D341Med (cell line): ENCODE data around the gene EML2.
A peak's percentile ranks its signal among the peaks of the same experiment; 100 is the strongest.
"Not testable (repeated sequence)": the region's sequence is repeated elsewhere in the genome, so short reads cannot be mapped to it uniquely, and the experiment has no call there.

Experiments
- DNase-seq: peaks from one replicate; pipeline ENCODE4 v3.0.0; 2012; ENCODE audit warnings: low spot score

EML2 gene

DNA sequence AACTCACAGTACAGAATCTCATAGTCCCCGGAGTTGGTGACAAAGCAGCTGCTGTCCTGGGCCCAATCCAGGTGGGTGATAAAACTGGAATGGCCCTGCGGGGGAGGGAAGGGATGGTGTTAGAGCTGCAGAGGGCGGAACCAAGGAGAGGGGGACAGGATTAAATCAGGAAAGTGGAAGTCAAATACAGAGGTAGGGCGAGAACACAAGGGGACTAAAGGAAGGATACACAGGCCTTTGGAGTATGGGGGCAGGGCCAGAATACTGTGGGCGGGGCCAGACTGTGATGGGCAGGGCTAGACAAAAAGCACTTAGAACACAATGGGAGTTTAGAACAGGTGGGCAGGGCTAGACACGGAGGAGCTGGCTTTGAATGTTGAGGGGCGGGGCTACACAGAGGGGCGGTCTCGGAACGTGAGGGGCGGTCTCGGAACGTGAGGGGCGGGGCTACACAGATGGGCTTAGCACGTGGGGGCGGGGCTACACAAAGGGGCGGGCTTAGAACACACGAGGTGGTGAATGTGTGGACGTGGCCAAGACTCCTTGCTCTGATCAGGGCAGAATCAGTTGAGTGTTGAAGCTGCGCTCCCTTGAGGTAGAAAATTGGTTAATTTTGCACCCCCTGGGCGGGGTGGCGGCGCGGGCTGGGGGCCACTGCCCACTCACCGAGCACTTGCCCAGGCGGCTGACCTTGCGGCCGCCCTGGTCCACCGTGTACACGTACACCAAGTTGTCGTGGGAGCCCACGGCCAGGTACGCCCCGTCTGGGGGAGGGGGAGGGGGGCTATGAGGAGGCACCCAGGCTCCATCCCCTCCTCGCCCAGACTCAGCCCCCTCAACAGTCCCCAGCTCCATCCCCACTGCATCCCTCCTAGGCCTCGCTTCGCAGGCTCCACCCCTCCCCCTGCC is 23.1 kb downstream of the EML2 start:
- peak; percentile 94 for DNase-seq

DNA sequence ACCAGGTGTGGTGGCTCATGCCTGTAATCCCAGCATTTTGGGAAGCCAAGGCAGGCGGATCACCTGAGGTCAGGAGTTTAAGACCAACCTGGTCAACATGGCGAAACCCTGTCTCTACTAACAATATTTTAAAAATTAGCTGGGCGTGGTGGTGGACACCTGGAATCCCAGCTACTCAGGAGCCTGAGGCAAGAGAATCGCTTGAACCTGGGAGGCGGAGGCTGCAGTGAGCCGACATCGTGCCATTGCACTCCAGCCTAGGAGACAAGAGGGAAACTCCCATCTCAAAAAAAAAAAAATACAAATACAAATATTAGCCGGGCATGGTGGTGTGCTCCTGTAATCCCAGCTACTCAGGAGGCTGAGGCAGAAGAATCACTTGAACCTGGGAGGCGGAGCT is 24.1 kb downstream of the EML2 start:
- not testable (repeated sequence) for DNase-seq

DNA sequence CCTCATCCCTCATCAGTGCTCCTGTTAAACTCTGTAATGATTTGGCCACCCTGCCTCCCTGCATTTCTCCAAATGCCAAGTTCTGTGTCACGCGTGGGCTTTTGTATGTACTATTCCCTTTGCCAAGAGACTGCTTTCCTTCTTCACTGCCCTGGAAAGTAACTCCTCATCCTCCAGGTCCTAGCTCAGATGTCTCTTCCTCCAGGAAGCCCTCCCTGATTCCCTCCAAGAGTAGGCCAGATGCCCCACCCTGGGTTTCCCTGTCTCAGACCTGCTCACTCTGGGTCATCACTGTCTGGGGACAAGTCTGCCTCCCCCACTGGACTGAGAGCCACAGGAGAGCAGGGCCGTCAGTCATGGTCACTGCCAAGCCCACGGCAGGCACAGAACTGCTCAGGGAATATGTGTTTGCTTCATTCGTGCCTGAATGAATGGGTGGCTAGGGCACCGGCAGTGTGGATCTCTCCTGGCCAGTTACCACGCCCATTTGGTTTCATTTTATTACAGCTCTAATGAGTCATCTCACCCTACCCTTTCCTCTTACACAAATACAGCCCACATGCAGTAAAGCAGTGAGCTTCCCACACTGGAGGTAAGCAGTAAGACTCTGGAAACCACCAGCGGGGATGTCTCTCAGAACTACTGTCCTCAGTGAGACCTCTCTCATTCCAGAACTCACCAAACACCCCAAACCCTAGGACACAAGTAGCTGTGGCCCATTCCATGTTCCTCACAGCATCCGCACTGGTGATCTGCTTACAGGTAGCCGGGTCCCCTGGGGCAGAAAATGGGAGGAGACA is 25.1 kb downstream of the EML2 start:
- no peak for DNase-seq

DNA sequence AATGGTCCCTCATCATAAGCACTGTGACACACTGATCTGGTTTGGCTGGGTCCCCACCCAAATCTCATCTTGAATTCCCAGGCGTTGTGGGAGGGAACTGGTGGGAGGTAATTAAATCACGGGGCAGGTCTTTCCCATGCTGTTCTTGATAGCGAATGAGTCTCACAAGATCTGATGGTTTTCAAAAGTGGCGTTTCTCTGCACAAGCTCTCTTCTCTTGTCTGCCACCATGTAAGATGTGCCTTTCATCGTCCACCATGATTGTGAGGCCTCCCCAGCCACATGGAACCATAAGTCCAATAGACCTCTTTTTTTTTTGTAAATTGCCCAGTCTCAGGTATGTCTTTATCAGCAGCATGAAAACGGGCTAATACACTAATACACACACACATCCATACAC is 30.2 kb downstream of the EML2 start:
- no peak for DNase-seq

DNA sequence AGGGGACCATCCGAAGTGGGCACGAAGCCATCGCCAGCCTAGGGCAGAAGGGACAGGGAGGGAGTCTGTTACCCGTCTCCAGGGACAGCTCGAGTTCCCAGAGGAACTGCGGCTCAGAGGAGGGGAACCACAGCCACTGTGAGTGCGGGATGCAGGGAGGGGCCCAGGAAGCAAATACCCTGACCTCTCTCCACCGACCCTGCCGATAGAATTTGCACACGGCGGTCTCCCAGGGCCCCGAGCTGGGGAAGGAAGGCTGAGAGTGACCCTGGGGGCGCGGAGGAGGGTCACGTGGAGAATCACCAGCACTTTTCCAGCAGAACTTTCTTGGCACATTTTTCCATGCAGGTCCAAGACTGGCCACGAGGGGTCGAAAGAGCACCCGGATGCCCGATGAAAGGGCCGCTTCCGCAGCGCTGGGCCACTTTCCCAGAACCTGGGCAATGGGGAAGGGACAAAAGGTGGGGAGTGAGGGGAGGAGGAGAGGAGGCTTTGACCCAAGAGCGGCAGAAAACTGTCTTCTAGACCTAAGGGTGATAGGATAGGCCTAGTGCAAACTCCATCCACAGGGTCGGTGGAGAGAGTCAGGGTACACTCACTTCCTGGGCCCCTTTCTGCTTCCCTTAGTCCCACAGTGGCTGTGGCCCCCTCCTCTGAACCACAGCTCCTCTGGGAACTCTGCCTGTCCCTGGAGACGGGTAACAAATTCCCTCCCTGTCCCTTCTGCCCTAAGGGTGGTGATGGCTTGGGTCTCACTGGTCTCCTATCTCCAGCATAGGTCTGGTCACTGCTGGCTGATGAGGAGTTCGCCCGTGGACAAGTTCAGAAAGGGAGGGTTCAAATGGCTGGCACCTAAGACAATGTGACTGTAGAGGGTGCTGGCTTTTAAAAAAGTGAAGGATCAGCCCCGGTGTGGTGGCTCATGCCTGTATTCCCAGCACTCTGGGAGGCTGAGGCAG is 31.8 kb downstream of the EML2 start:
- DNase-seq, result peak; percentile 86

DNA sequence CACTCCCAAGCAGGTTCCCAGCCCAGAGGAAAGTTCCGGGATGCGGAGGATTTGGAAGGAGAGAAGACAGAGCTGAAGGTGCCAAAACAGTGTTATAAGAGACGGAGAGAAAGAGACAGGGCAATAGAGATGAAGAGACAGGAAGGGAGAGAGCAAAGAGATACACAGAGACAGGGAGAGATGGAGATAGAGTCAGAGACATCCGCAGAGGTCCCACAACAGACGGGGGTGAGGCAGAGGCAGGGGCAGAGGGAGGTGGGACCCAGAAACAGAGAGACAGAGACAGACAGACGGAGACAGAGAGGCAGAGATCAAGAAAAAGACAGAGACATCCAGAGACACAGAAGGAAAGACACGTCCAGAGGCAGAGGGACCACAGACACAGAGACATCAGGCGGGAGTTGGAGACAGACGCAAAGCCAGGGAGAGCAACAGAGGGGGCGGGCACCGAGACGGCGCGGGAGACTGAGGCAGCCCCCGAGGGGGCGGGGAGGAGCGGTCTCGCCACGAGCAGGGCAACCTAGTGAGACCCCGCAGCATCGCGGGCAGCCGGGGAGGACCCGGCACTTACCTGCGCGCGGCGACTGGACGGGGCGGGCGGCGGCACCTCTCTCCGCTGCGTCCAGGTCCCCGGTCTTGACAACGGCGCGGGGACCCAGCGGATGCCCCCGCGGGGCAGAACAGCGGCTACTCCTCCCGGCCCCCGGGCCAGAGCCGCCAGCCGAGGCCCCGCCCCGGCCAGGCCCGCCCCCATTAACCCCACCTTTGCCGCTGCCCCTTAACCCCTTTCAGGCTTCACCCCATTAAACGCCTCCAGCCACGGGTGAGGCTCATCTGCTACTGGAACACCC is 37.4 kb downstream of the EML2 start, which contains the start of gene GPR4:
Gene GPR4, minus strand, starts transcription at position 689 of the 851 bp plus-strand sequence. CDS start 10,346 bp downstream, outside the sequence.
- DNase-seq, result no peak

DNA sequence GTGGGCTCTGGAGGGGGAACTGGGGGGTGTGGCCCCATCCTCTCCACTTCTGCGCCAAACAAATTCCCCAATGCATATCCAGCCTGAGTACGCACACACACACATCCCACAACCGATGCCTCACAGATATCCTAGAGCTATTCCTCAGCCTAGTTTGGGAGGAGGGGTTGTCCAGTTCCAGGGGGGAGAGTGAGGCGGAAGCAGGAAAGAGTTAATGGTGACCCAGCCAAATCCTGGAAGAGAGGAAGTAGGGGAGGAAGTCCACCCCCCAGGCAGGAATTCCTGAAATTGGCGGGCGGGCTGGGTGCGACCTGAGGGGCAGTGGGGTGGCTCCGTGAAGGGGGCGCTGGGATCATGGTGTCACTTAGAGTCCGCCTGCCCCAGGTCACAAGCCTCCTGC is 38.1 kb downstream of the EML2 start:
- DNase-seq, result no peak

DNA sequence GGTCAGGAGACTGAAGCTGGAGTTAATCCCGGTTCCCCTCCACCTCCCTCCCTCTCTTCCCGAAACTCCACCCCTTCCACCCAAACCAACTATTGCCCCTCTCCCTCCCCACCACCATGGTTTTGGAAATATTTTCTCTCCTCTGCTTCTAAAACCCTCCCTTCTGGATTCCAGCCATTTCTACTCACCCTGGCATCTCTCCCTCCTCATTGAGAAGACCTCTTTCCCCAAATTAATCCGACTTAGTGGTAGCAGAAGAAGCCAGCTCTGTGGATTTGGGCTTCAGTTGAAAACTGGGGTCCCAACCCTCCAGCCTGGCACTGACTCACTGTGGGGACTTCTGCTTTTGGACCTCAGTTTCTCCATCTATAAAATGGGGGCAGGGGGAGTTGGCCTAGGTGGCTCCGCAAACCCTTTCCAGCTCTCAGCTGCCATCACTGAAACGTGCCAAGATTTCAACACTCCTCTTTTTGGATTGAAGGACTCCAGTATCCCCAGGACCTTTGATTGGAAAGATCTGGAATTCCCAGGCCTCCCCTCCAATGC is 38.8 kb downstream of the EML2 start:
- no peak for DNase-seq

DNA sequence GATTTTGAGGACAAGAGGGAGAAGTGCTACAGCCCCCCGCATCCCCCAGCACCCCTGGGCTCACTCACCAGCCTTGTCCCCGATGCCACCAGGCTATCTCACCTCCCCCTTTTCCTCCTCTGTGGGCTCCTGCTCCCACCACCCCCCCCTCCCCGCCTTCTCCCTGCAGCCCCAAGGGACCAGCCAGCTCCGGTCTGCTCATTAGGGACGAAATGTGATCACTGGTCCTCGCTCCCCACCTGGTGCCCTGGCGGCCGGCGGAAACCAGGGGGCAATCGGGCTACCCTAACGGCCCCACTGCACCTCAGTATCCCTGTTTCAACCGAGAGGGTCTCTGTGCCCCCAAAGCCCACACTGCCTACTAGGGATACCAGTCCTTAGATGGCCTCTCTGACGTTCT is 39.9 kb downstream of the EML2 start:
- no peak for DNase-seq

DNA sequence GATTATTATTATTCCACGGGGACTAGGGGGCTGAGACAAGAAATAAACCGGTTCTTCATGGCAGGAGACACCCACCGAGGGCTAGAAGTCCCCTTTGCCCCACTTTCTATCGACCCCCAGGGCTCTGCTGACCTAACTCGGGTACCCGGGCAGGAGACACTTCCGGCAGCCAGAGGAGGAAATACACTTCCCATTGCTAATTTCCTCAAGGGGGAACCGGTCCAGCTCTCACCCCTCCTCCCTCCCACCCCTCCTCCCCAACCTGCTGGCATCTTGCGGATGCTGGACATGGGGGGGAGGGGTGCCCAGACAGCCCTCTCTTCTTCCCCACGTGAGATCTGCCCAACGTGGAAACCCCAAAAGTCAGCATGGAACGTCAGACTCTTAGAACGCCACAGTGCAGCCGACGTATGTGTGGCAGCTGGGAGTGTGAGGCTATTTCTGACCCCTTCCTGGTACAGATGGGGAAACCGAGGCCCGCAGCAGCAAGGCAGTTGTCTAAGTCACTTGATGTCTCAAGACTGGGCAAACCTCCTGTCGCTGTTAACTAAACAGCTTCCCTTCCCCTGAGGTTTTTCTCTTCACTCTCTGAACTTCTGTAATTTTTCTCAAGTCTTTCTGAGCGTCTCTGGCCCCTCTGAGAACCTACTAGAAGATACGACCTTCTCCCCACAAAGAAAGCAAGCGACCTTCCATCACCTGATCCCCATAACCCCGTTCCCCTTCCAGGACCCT is 40.8 kb downstream of the EML2 start:
- no peak for DNase-seq

DNA sequence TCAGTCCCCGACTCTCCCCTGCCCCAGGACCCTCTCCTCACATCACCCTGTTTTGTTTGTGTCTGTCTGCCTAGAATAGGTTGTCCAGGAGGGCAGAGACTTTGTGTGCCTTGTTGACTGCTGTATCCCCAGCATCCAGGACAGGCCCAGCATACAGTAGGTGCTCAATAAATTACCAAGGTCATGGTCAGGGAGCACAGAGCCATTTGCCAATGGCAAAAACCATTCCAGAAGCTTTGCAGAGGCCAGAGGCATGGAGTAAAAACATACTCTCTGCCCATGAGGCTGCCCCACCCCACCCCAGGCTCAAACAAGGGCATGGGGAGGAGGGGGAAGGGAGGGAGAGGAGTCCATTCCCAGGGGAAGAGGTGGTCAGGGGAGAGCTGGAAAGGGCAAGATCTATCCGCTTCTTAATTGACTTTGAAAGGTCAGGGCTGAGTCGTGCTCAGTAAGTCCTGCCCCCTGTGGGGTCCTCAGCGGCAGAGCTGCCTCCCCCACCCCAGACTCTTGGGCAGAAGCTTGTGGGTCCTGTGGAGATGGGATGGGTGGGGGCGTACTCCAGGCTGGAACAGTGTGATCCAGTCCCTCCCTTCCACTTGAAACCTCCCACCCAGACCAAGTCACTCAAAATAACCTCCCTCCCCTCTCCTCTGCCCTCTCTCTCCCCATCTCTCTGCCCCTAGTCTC is 41.6 kb downstream of the EML2 start:
- DNase-seq, result no peak

DNA sequence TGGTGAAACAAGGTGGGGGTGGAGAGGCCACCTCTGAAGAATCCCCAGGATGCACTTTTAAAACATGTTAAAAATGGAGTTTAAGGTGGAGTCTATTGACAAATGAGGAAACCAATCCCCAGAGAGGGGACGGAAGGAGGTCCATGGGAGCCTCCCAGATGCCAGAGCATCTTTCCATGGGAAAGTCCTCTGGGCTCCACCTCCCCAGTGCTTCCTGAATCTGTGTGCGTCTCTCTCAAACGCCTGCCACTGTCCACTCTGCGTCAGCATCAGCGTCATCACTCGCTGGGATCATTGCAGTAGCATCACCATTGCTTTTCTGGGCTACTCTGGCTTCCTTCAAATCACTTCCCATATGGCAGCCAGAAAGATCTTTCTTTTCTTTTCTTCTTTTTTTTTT is 43.4 kb downstream of the EML2 start:
- no peak for DNase-seq

DNA sequence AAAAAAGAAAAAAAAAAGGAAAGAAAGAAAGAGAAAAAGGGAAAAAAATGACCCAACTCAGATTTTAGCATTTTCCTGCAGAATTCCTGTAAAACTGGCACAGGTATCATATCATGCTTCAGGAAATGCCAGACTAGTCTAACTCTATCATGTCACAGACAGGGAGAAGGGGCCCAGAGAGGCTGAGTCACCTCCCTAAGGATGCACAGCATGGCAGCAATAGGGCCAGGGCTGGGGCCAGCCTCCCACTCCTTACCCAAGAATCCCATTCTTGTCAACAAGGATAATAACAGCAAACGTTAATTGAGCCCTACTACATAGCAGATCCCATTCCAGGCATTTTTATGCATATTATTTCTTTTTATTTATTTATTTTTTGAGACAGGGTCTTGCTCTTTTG is 45.7 kb downstream of the EML2 start:
- no peak for DNase-seq

DNA sequence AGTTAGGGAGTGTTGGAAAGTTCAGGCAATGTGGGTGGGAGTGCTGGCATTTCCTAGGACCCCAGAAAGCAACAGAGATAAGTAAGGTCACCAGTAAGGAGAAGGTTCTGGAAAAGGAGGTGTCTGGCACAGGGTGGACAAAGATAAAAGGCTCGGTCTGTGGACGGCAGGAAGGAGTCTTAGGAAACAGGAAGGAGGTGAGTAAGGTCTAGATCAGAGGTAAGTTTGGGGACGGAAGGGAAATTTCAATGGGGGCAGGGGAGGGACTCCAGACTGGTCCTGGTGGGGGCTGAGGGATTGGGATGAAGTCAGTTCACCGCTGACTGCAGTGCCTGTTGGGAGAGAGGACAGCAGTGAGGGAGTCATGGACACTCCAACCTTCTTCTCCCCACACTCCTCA is 46.8 kb downstream of the EML2 start:
- DNase-seq, result no peak

DNA sequence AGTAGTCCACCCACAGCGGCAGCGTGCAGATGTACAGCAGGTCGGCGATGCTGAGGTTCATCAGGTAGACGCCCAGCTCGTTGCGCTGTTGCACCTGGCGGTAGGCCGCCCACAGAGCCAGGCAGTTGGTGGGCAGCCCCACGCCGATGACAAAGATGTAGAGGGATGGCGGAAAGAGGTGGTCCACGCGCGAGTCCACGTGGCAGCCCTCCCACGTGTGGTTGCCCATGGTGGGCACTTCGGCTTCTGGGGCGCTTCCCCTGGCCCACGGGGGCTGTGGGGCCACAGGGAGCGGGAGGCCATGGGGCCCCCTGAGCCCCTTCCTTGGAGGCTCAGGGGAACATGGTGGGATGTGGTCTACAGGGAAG is 47.6 kb downstream of the EML2 start:
- DNase-seq, result no peak

DNA sequence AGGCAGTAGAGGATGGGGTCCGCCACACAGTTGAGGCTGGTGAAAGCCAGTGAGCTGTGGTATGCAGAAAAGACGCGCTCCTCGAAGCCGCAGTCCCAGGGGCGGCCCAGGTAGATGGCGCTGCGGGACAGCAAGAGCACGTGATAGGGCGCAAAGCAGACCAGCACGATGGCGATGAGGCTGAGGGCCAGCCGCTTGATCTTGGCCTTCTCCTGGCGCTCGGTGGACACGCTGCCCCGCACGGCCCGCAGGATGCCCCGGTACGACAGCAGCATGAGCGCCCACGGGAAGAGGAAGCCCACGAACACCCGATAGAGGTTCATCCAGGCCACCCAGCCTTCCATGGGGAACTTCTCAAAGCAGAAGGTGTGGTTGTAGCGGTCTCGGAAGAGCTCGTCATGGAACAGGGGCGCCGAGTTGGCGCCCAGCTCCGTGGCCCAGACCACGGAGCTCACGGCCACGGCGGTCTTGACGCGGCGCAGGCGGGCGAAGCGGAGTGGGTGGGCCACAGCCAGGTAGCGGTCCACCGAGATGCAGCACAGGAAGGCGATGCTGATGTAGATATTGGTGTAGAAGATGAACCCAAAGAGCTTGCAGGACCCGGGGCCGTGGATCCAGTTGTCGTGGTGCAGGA is 48.1 kb downstream of the EML2 start:
- peak; percentile 89 for DNase-seq

DNA sequence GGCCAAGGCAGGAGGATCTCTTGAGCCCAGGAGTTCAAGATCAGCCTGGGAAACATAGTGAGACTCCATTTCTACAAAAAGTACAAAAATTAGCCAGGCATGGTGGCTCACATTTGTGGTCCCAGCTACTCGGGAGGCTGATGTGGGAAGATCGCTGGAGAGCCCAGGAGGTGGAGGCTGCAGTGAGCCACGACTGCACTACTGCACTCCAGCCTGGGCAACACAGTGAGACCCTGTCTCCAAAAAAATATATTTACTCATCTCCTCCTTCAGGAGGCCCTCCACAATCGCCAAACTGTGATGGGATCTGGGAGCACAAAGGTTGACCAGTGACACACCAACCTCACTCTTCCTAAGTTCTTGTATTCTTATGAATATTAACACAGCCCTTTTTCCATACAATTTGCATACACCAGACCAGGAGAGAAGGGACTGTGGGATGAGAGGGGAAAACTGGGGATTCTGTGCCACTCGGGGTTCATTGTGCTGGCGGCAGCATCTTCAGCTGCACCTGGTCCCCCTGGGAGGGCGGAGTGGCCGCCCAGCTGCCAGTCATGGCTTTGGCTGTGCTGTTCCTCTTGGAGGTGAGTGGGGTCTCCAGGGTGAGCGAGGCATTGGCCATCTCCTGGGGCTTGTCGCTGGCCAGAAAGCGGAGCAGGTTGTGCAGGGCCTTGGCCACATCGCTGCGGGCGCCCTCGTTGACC is 48.7 kb downstream of the EML2 start:
- no peak for DNase-seq

DNA sequence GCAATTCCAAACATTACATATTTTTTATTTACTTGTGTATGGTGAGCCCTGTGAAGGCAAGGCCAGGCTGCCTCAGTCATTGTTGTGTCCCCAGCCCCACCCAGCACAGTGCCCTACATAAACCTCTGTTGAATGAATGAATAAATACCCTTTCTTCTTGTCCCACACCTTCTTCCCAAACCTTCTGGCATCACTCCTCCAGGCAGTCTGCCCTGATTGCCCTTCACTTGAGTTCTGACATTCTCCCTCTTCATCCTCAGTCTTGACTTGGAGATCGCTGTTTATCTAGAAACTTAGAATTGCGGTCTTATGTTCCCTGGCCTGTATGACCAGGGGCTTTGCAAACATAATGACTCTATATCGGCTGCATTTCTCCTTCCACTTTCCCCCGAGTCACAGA is 49.4 kb downstream of the EML2 start:
- no peak for DNase-seq
